Erythroblast (primary cell): ENCODE results near the gene ARHGEF40.

Source experiments
- GATA1 ChIP-seq: IDR thresholded peaks from 2 replicates; pipeline ENCODE4 v1.6.1; 2011; ENCODE audit warnings: low read depth, mild to moderate bottlenecking, control low read depth, low read length, moderate library complexity
- POLR2A ChIP-seq: IDR thresholded peaks from 2 replicates; pipeline ENCODE4 v1.6.1; 2011; ENCODE audit warnings: mild to moderate bottlenecking, low read length

GRCh38 chr14:21053184-21054122 is 16.7 kb upstream of the ARHGEF40 start:
- TF ChIP-seq POLR2A (no peak), GATA1 (no peak)
